ENCODE measurements around the gene IFNA2. TPM values are rescaled to one million over a fixed set of nuclear protein-coding genes. Genes with fewer than 3 reads are reported as not detected.
"Not testable (repeated sequence)": the region's sequence is repeated elsewhere in the genome, so short reads cannot be mapped to it uniquely, and the experiment has no call there.

The IFNA2 gene
- not detected for polyA plus RNA-seq (2013, experiment 1 of 2)
- not detected for polyA plus RNA-seq (2013, experiment 2 of 2)

DNA sequence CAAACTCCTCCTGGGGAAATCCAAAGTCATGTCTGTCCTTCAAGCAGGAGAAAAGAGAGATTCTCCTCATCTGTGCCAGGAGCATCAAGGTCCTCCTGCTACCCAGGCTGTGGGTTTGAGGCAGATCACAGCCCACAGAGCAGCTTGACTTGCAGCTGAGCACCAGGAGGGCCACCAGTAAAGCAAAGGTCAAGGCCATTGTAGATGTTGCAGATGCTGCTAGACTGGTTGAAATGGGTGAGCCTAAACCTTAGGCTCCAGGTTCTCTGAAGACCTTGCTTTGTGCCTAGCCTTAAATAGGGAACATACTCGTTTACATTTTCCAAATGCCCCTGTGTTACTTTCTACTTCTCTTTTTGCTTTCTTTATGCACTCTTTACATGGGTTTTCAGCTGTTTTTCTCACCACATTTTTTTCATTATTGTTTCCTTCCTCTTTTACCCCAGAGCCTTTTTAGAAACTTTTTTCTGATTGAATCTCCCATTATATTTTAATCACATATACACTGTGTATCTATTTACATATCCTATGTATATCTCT lies at the start of gene IFNA2:
IFNA2 (minus strand) TSS at position 268 of the 540 bp plus-strand sequence; CDS start at position 199, 69 bp downstream.
- H3K9me3 ChIP-seq (ENCODE audit: control insufficient read depth, low read length) = no peaks in the 10 kb centered on the region
- H3K4me1 ChIP-seq (ENCODE audit: control insufficient read depth, insufficient read depth, low read length, poor library complexity, severe bottlenecking) = no peaks in the 10 kb centered on the region
- no peak within 1 kb of the TSS for H3K27ac ChIP-seq (ENCODE audit: low read depth, low read length, severe bottlenecking)
- H3K36me3 ChIP-seq (ENCODE audit: control insufficient read depth, insufficient read depth, low read length) = no peaks in the 10 kb centered on the region
- H3K4me3 ChIP-seq (ENCODE audit: extremely low read depth, insufficient read depth, low read length, poor library complexity, severe bottlenecking) = no peak within 1 kb of the TSS
- WGBS, 2 experiments (ENCODE audit: insufficient coverage in 2 of 2) = 71 to 81% methylated on average over 1 of the region's 1 CpG

- not testable (repeated sequence) for H3K36me3 ChIP-seq (ENCODE audit: control insufficient read depth, insufficient read depth, low read length); H3K4me3 ChIP-seq (ENCODE audit: extremely low read depth, insufficient read depth, low read length, poor library complexity, severe bottlenecking); H3K9me3 ChIP-seq (ENCODE audit: control insufficient read depth, low read length); H3K27ac ChIP-seq (ENCODE audit: low read depth, low read length, severe bottlenecking); H3K4me1 ChIP-seq (ENCODE audit: control insufficient read depth, insufficient read depth, low read length, poor library complexity, severe bottlenecking)
- WGBS, 2 experiments (ENCODE audit: insufficient coverage in 2 of 2) = 89 to 100% methylated on average over 1 to 2 of the region's 7 CpGs
Measured at GRCh38 chr9:21435015-21435383, 49.8 kb upstream of the IFNA2 start.

DNA sequence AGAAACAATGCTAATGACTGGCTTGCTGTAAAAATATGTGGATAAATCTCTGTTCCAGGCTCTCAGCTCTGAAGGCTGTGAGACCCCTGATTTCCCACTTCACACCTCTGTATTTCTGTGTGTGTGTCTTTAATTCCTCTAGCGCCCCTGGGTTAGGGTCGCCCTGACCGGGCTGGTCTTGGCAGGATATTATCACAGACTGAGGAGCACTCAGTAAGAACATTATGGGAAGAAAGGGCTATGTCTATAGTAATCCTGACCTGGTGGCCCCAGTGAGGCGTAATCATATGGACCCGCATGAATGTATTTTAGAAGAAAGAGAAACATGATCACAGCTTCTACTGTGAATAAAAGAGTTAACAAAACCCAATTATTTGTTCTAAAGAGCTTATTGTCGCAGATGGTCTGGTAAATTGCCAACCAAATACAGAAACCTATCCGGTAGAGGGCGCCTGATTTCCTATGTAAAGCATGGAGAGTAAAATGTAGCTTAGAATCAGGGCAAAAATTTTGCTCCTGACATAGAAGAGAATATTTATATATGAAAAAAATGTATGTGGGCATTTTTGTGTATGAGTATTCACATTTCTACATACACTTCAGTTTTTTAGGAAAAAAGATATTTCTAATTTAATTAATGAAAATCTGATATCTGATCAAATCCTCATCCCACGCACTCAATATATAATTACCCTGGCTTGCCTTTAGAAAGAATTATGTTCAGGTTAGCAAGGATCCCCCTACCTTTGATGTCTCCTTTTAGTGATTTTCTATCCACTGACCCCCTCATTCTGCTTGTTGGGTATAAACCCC lies 49.2 kb upstream of the IFNA2 start:
- no peaks in the 10 kb centered on the region for H3K36me3 ChIP-seq (ENCODE audit: control insufficient read depth, insufficient read depth, low read length)
- WGBS, 2 experiments (ENCODE audit: insufficient coverage in 2 of 2) = 77% methylated on average over 4 of the region's 9 CpGs; no CpG with 5 or more reads in 1 of the 2 experiments
- H3K4me3 ChIP-seq (ENCODE audit: extremely low read depth, insufficient read depth, low read length, poor library complexity, severe bottlenecking) = no peak overlapping the region
- H3K9me3 ChIP-seq (ENCODE audit: control insufficient read depth, low read length) = no peaks in the 10 kb centered on the region
- H3K27ac ChIP-seq (ENCODE audit: low read depth, low read length, severe bottlenecking) = no peak overlapping the region
- H3K4me1 ChIP-seq (ENCODE audit: control insufficient read depth, insufficient read depth, low read length, poor library complexity, severe bottlenecking) = no peaks in the 10 kb centered on the region

GRCh38 chr9:21432672-21433425 lies 47.7 kb upstream of the IFNA2 start:
- Histone ChIP-seq H3K9me3 (ENCODE audit: control insufficient read depth, low read length) (no peaks in the 10 kb centered on the region), H3K36me3 (ENCODE audit: control insufficient read depth, insufficient read depth, low read length) (no peaks in the 10 kb centered on the region), H3K27ac (ENCODE audit: low read depth, low read length, severe bottlenecking) (no peak overlapping the region), H3K4me3 (ENCODE audit: extremely low read depth, insufficient read depth, low read length, poor library complexity, severe bottlenecking) (no peak overlapping the region), H3K4me1 (ENCODE audit: control insufficient read depth, insufficient read depth, low read length, poor library complexity, severe bottlenecking) (no peaks in the 10 kb centered on the region)
- WGBS, 2 experiments (ENCODE audit: insufficient coverage in 2 of 2) = 80 to 89% methylated on average over 1 of the region's 2 CpGs

- no peaks in the 10 kb centered on the region for H3K36me3 ChIP-seq (ENCODE audit: control insufficient read depth, insufficient read depth, low read length)
- H3K9me3 ChIP-seq (ENCODE audit: control insufficient read depth, low read length) = no peaks in the 10 kb centered on the region
- H3K27ac ChIP-seq (ENCODE audit: low read depth, low read length, severe bottlenecking) = no peak overlapping the region
- no peaks in the 10 kb centered on the region for H3K4me1 ChIP-seq (ENCODE audit: control insufficient read depth, insufficient read depth, low read length, poor library complexity, severe bottlenecking)
- H3K4me3 ChIP-seq (ENCODE audit: extremely low read depth, insufficient read depth, low read length, poor library complexity, severe bottlenecking) = no peak overlapping the region
- WGBS, 2 experiments (ENCODE audit: insufficient coverage in 2 of 2) = 83 to 86% methylated on average over 1 of the region's 2 CpGs
Measured at GRCh38 chr9:21429191-21429590, 44.0 kb upstream of the IFNA2 start.

DNA sequence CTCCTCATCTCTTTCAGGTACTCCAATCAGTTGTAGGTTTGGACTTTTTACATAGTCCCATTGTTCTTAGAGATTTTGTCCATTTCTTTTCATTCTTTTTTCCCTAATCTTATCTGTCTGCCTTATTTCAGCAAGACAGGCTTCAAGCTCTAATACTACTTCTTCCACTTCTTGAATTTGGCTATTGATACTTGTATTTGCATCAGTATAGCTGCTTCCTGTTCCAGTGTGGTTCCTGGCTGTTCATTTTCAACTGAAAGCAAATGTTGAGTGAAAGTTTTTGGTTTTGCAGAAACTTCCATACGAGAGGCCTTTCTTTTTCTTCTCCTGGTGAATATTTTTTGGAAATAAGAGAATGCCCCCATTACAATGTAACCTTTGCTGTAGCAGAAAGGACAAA lies 43.0 kb upstream of the IFNA2 start:
- Histone ChIP-seq H3K4me1 (ENCODE audit: control insufficient read depth, insufficient read depth, low read length, poor library complexity, severe bottlenecking) (no peaks in the 10 kb centered on the region), H3K4me3 (ENCODE audit: extremely low read depth, insufficient read depth, low read length, poor library complexity, severe bottlenecking) (no peak overlapping the region), H3K36me3 (ENCODE audit: control insufficient read depth, insufficient read depth, low read length) (no peaks in the 10 kb centered on the region), H3K9me3 (ENCODE audit: control insufficient read depth, low read length) (no peaks in the 10 kb centered on the region), H3K27ac (ENCODE audit: low read depth, low read length, severe bottlenecking) (no peak overlapping the region)
- no CpG with 5 or more reads among the region's 1 CpG for WGBS, 2 experiments (ENCODE audit: insufficient coverage in 2 of 2)

DNA sequence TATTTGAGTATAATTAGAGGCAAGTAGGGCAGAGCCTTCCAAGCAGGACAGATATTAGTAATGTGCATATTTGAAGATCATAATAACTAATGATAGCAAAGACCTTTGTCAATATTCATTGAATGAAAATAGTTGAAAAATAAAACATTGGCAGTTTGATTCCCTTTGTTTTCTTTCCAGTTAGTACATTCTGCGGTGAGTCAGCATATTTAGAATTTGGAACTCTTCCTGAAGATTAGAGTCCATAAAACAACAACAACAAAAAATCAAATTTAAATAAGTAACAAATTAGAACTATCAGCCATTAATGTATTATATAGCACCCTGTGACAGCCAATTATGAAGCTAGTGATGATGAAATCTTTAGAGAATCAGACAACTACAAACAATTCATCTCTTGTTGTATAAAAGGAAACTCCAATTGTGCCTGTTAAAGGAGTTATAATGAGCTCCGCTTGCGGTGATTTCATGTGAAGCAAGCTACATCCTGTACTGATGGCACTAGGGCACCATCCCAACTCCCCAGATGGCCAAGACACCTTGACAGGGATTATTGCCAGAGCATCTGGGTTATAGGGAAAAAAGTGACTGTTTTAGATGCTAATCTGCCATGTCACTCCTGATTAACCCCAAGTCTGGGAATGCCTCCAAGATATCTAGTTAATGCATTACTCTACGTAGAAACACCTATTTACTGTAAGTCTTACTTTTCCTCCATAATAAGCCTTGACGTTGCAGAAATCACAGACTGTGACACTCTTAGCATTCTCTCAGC lies 30.5 kb upstream of the IFNA2 start:
- WGBS, 2 experiments (ENCODE audit: insufficient coverage in 2 of 2) = 95 to 96% methylated on average over 4 of the region's 5 CpGs
- H3K27ac ChIP-seq (ENCODE audit: low read depth, low read length, severe bottlenecking) = no peak overlapping the region
- peaks cover 3% of the 10 kb centered on the region for H3K4me1 ChIP-seq (ENCODE audit: control insufficient read depth, insufficient read depth, low read length, poor library complexity, severe bottlenecking)
- no peaks in the 10 kb centered on the region for H3K9me3 ChIP-seq (ENCODE audit: control insufficient read depth, low read length)
- no peaks in the 10 kb centered on the region for H3K36me3 ChIP-seq (ENCODE audit: control insufficient read depth, insufficient read depth, low read length)
- no peak overlapping the region for H3K4me3 ChIP-seq (ENCODE audit: extremely low read depth, insufficient read depth, low read length, poor library complexity, severe bottlenecking)

DNA sequence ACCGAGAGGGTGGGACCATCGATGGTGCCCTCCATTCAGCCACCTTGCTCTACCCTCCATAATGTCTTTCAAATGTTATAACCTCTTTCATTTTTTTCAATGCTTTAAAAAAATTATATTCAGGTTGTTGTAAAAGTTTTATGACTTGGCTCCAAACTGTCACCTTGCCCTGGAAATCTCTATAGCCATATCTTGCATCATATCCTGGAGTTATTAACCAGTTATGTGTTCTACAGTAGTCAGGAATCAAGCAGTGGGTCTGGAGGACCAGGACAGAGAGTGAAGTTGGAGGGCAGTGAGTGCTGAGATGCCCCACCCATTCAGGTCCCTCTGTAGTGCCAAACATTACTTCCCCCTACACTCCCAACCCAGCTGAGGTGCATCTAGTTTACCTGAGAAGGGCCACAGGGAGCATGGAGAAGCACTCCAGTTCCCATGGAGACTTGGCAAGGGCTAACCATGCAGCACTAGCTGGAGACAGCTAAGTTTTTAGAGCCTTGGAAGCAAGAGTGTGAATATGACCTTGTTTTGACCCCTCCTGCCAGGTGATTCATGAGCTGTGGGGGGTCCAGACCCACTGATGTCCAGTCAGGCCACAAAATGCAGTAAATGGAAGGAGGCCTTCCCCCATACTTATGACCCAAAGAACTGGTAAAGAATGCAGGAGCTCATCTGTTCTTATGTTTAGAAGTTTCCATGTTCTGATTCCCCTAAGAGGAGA lies 29.2 kb upstream of the IFNA2 start:
- WGBS, 2 experiments (ENCODE audit: insufficient coverage in 2 of 2) = 95 to 100% methylated on average over 2 of the region's 2 CpGs

GRCh38 chr9:21413624-21414023 lies 28.4 kb upstream of the IFNA2 start:
- 78 to 85% methylated on average over 3 to 4 of the region's 5 CpGs for WGBS, 2 experiments (ENCODE audit: insufficient coverage in 2 of 2)
- no peaks in the 10 kb centered on the region for H3K36me3 ChIP-seq (ENCODE audit: control insufficient read depth, insufficient read depth, low read length)
- H3K4me1 ChIP-seq (ENCODE audit: control insufficient read depth, insufficient read depth, low read length, poor library complexity, severe bottlenecking) = peaks cover 3% of the 10 kb centered on the region
- no peaks in the 10 kb centered on the region for H3K9me3 ChIP-seq (ENCODE audit: control insufficient read depth, low read length)
- no peak overlapping the region for H3K4me3 ChIP-seq (ENCODE audit: extremely low read depth, insufficient read depth, low read length, poor library complexity, severe bottlenecking)
- no peak overlapping the region for H3K27ac ChIP-seq (ENCODE audit: low read depth, low read length, severe bottlenecking)

More for the DNA sequence above, 29.2 kb upstream of the IFNA2 start:
- no peak overlapping the region for H3K27ac ChIP-seq (ENCODE audit: low read depth, low read length, severe bottlenecking)
- H3K9me3 ChIP-seq (ENCODE audit: control insufficient read depth, low read length) = no peaks in the 10 kb centered on the region
- H3K36me3 ChIP-seq (ENCODE audit: control insufficient read depth, insufficient read depth, low read length) = no peaks in the 10 kb centered on the region
- H3K4me1 ChIP-seq (ENCODE audit: control insufficient read depth, insufficient read depth, low read length, poor library complexity, severe bottlenecking) = peaks cover 3% of the 10 kb centered on the region
- no peak overlapping the region for H3K4me3 ChIP-seq (ENCODE audit: extremely low read depth, insufficient read depth, low read length, poor library complexity, severe bottlenecking)

DNA sequence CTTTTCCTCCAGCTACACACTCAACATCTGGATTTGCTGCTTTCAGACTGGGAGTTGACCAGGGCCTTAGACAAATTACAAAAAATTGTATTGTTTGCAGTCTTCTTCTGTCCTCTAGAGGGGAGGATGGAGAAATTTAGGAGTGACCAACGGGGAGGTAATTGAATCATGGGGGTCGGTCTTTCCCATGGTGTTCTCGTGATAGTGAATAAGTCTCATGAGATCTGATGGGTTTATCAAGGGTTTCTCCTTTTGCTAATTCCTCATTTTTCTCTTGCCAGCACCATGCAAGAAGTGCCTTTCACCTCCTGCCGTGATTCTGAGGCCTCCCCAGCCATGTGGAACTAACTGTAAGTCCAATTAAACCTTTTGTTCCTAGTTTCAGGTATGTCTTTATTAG lies 28.0 kb upstream of the IFNA2 start:
- H3K4me1 ChIP-seq (ENCODE audit: control insufficient read depth, insufficient read depth, low read length, poor library complexity, severe bottlenecking) = peaks cover 3% of the 10 kb centered on the region
- H3K27ac ChIP-seq (ENCODE audit: low read depth, low read length, severe bottlenecking) = no peak overlapping the region
- no peak overlapping the region for H3K4me3 ChIP-seq (ENCODE audit: extremely low read depth, insufficient read depth, low read length, poor library complexity, severe bottlenecking)
- no peaks in the 10 kb centered on the region for H3K36me3 ChIP-seq (ENCODE audit: control insufficient read depth, insufficient read depth, low read length)
- WGBS, 2 experiments (ENCODE audit: insufficient coverage in 2 of 2) = 55 to 80% methylated on average over 1 to 2 of the region's 4 CpGs
- H3K9me3 ChIP-seq (ENCODE audit: control insufficient read depth, low read length) = no peaks in the 10 kb centered on the region
